Fibroblast of lung (primary cell): ENCODE results near the gene PGP. TPM values are rescaled to one million over a fixed set of nuclear protein-coding genes. Genes with fewer than 3 reads are reported as not detected.

Experiments used
- DNase-seq, 2 donors: peaks; one replicate each; pipeline versions ENCODE4 v3.0.0 to v3.0.0-alpha.2; 2010; ENCODE audit warnings: low read depth in 2 of 2
- H2AFZ ChIP-seq: 2 replicates; pipeline ENCODE4 v1.5.1; 2012; ENCODE audit warnings: low read length, control low read depth, inconsistent platforms
- H3K27ac ChIP-seq: 2 replicates; pipeline ENCODE4 v1.5.1; 2011; ENCODE audit warnings: low read length, control low read depth; ENCODE audit not compliant: insufficient read depth
- H3K27me3 ChIP-seq: 2 replicates; pipeline ENCODE4 v1.5.1; 2011; ENCODE audit warnings: mild to moderate bottlenecking, low read length; ENCODE audit not compliant: control insufficient read depth, insufficient read depth
- H3K36me3 ChIP-seq: 2 replicates; pipeline ENCODE4 v1.5.1; 2011; ENCODE audit warnings: low read length; ENCODE audit not compliant: control insufficient read depth, insufficient read depth
- H3K4me1 ChIP-seq: 2 replicates; pipeline ENCODE4 v1.5.1; 2011; ENCODE audit warnings: low read length; ENCODE audit not compliant: control insufficient read depth, insufficient read depth; ENCODE audit errors: extremely low read depth
- H3K4me2 ChIP-seq: 2 replicates; pipeline ENCODE4 v1.5.1; 2011; ENCODE audit warnings: low read length, control low read depth; ENCODE audit not compliant: insufficient read depth; ENCODE audit errors: extremely low read depth
- H3K4me3 ChIP-seq, 4 experiments: fragments of 200-600 bp in 1 of 4; sonication (generic) in 1 of 4; replicated peaks in 1 of 4; 2 replicates each; pipeline ENCODE4 v1.5.1; 2011 to 2016; ENCODE audit warnings: low read length in 4 of 4, low read depth in 3 of 4, mild to moderate bottlenecking in 3 of 4, control low read depth in 2 of 4, inconsistent platforms in 1 of 4, mixed read lengths in 1 of 4; ENCODE audit not compliant: insufficient read depth in 1 of 4; ENCODE audit errors: control extremely low read depth in 1 of 4
- H3K79me2 ChIP-seq: 2 replicates; pipeline ENCODE4 v1.5.1; 2012; ENCODE audit warnings: mild to moderate bottlenecking, low read length, inconsistent platforms; ENCODE audit not compliant: control insufficient read depth, insufficient read depth
- H3K9ac ChIP-seq: 2 replicates; pipeline ENCODE4 v1.5.1; 2011; ENCODE audit warnings: mild to moderate bottlenecking, low read length, control low read depth; ENCODE audit not compliant: insufficient read depth
- H3K9me3 ChIP-seq: 2 replicates; pipeline ENCODE4 v1.5.1; 2012; ENCODE audit warnings: low read depth, low read length; ENCODE audit not compliant: control insufficient read depth, insufficient read depth
- H4K20me1 ChIP-seq: 2 replicates; pipeline ENCODE4 v1.5.1; 2011; ENCODE audit warnings: low read length; ENCODE audit not compliant: control insufficient read depth, insufficient read depth; ENCODE audit errors: extremely low read depth
- CTCF ChIP-seq, 2 donors: IDR thresholded peaks in 1 of 2; conservative IDR thresholded peaks in 1 of 2; 1 replicate in 1 of 2; 2 replicates in 1 of 2; pipeline ENCODE4 v1.5.1; 2011 to 2012; ENCODE audit warnings: low read length in 2 of 2, control low read depth in 1 of 2, inconsistent platforms in 1 of 2, low read depth in 1 of 2, mild to moderate bottlenecking in 1 of 2
- EZH2 ChIP-seq: IDR thresholded peaks from 2 replicates; pipeline ENCODE4 v1.5.1; 2012; ENCODE audit warnings: low read length, control low read depth, mild to moderate bottlenecking; ENCODE audit errors: missing control alignments
- polyA plus RNA-seq, 2 donors: library from polyadenylated mRNA; depleted of rRNA in 1 of 2; stranded (reverse) in 1 of 2; unstranded in 1 of 2; fragments of >200 nt; gene quantifications; 2 replicates each; pipeline ENCODE4 v1.2.1, GENCODE V29; 2011 to 2012; ENCODE audit warnings: missing spikeins in 1 of 2
- total RNA-seq: library from RNA; depleted of rRNA; stranded (reverse); fragments of >200 nt; gene quantifications from 2 replicates; pipeline ENCODE4 v1.2.1, GENCODE V29; 2014

The PGP gene
- total and polyA plus RNA-seq, 2 donors (not counting 1 experiment from before 2014, with no cell fraction given), result 4.2 to 9.6 TPM

- no peak overlapping the region for H2AFZ ChIP-seq
- H3K4me3 ChIP-seq, result no peak overlapping the region
- peaks cover 2% of the 10 kb centered on the region for H3K4me1 ChIP-seq
- H4K20me1 ChIP-seq, result no peaks in the 10 kb centered on the region
- peaks cover 24% of the 10 kb centered on the region for H3K36me3 ChIP-seq
- H3K9me3 ChIP-seq, result no peaks in the 10 kb centered on the region
- no peak overlapping the region for H3K9ac ChIP-seq
- no peak for DNase-seq
- H3K79me2 ChIP-seq, result no peaks in the 10 kb centered on the region
- H3K27ac ChIP-seq, result no peak overlapping the region
- no peaks in the 10 kb centered on the region for H3K27me3 ChIP-seq
- H3K4me2 ChIP-seq, result no peak overlapping the region
- TF ChIP-seq CTCF (conservative IDR thresholded peaks at IDR 0.05 in 1 of 2, IDR thresholded peaks at IDR 0.05 in 1 of 2; ENCODE audit: low read depth in 1 of 2, low read length in 2 of 2) (no peak), EZH2 (no peak)
These were observed 24.4 kb upstream of the PGP start for GRCh38 chr16:2238838-2239675.

GRCh38 chr16:2238150-2238837 is 23.7 kb upstream of the PGP start:
- H3K4me1 ChIP-seq, result peaks cover 2% of the 10 kb centered on the region
- no peak overlapping the region for H3K4me2 ChIP-seq
- H2AFZ ChIP-seq, result no peak overlapping the region
- DNase-seq, result no peak
- H3K9ac ChIP-seq, result no peak overlapping the region
- no peak for TF ChIP-seq CTCF (conservative IDR thresholded peaks at IDR 0.05 in 1 of 2, IDR thresholded peaks at IDR 0.05 in 1 of 2; ENCODE audit: low read depth in 1 of 2, low read length in 2 of 2)
- no peak for TF ChIP-seq EZH2
- no peaks in the 10 kb centered on the region for H4K20me1 ChIP-seq
- H3K36me3 ChIP-seq, result peaks cover 24% of the 10 kb centered on the region
- H3K79me2 ChIP-seq, result no peaks in the 10 kb centered on the region
- no peak overlapping the region for H3K27ac ChIP-seq
- no peaks in the 10 kb centered on the region for H3K27me3 ChIP-seq
- no peaks in the 10 kb centered on the region for H3K9me3 ChIP-seq
- no peak overlapping the region for H3K4me3 ChIP-seq

GRCh38 chr16:2237493-2238149 is 23.0 kb upstream of the PGP start:
- no peaks in the 10 kb centered on the region for H3K79me2 ChIP-seq
- H4K20me1 ChIP-seq, result no peaks in the 10 kb centered on the region
- no peak overlapping the region for H3K9ac ChIP-seq
- H2AFZ ChIP-seq, result no peak overlapping the region
- H3K27ac ChIP-seq, result no peak overlapping the region
- H3K4me1 ChIP-seq, result peaks cover 2% of the 10 kb centered on the region
- H3K27me3 ChIP-seq, result no peaks in the 10 kb centered on the region
- TF ChIP-seq CTCF (conservative IDR thresholded peaks at IDR 0.05 in 1 of 2, IDR thresholded peaks at IDR 0.05 in 1 of 2; ENCODE audit: low read depth in 1 of 2, low read length in 2 of 2) (no peak), EZH2 (no peak)
- peaks cover 24% of the 10 kb centered on the region for H3K36me3 ChIP-seq
- H3K9me3 ChIP-seq, result no peaks in the 10 kb centered on the region
- H3K4me2 ChIP-seq, result no peak overlapping the region
- no peak overlapping the region for H3K4me3 ChIP-seq
- no peak for DNase-seq
